SK-N-MC (cell line): ENCODE results near the gene ENTREP1.

Experiments used
- EZH2 ChIP-seq: fragments of 200-600 bp; sonication (generic); IDR thresholded peaks from one replicate; pipeline ENCODE4 v1.6.1; 2017; ENCODE audit warnings: antibody characterized with exemption
- POLR2AphosphoS5 ChIP-seq: IDR thresholded peaks from 2 replicates; pipeline ENCODE4 v1.6.1; 2012; ENCODE audit warnings: mild to moderate bottlenecking, low read depth, low read length, borderline replicate concordance

DNA sequence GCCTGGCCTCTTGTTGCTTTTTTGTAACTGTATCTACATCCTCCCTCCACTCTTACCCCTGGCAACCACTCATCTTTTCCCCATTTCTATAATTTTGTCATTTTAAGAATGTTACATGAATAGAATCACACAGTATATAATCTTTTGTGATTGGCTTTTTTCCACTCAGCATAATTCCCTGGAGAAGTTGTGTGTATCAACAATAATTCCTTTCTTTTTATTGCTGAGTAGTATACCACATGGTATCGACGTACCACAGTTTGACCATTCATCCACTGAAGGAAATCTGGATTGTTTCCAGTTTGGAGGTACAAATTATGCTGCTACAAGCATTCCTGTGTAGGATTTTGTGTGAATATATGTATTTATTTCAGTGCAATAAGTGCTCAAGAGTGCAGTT lies 21.7 kb upstream of the ENTREP1 start:
- TF ChIP-seq POLR2AphosphoS5, result no peak
- no peak for TF ChIP-seq EZH2
